Adrenal gland (tissue), 12 donors: ENCODE data around the gene CRYBG2. TPM values are rescaled to one million over a fixed set of nuclear protein-coding genes. Genes with fewer than 3 reads are reported as not detected.

Experiments used
- DNase-seq, 7 donors: peaks; one replicate each; pipeline ENCODE4 v3.0.0-alpha.2; 2019 to 2020
- H3K27ac ChIP-seq, 5 donors: fragments of 200-600 bp; sonication (generic) in 4 of 5; 1 replicate in 3 of 5; 2 replicates in 2 of 5; pipeline versions ENCODE4 v1.5.1 to v1.8.0; 2016 to 2020; ENCODE audit warnings: mild to moderate bottlenecking in 1 of 5
- H3K27me3 ChIP-seq: fragments of 200-600 bp; 2 replicates; pipeline ENCODE4 v1.8.0; 2021
- H3K36me3 ChIP-seq, 2 donors: fragments of 200-600 bp; replicated peaks in 1 of 2; 1 replicate in 1 of 2; 2 replicates in 1 of 2; pipeline versions ENCODE4 v1.5.1 to v1.8.0; 2018 to 2022
- H3K4me1 ChIP-seq, 2 donors: fragments of 200-600 bp; replicated peaks in 1 of 2; 1 replicate in 1 of 2; 2 replicates in 1 of 2; pipeline versions ENCODE4 v1.5.1 to v1.8.0; 2018 to 2021
- H3K4me3 ChIP-seq, 4 donors: fragments of 200-600 bp; sonication (generic) in 3 of 4; one replicate each; pipeline ENCODE4 v1.5.1; 2016 to 2018
- H3K9me3 ChIP-seq, 3 donors: fragments of 200-600 bp; sonication (generic) in 1 of 3; replicated peaks in 1 of 3; 1 replicate in 2 of 3; 2 replicates in 1 of 3; pipeline versions ENCODE4 v1.5.1 to v1.8.0; 2016 to 2021
- POLR2A ChIP-seq, 2 donors: fragments of 450-650 bp; IDR thresholded peaks; one replicate each; pipeline ENCODE4 v1.6.1; 2017; ENCODE audit warnings: antibody characterized with exemption in 2 of 2, mild to moderate bottlenecking in 2 of 2, moderate library complexity in 1 of 2
- WGBS, 4 donors: extraction: QIAGEN DNeasy Blood & Tissue Kit in 2 of 4; methylation state at CpG; one replicate each; pipeline versions ENCODE4 v1.1.5 to v1.1.7; 2013 to 2017; 5-methylcytosine and 5-hydroxymethylcytosine counted together
- intact Hi-C, 2 donors: fragments of 100-400 bp; cut with DNase I; formaldehyde crosslinking; loops; one replicate each; pipeline versions ENCODE4 v1.14.1 to v1.15.0; 2022 to 2023
- polyA plus RNA-seq, 3 donors: library from polyadenylated mRNA; stranded (reverse); fragments of 200-250 nt in 2 of 3; fragments of 350-450 nt in 1 of 3; fragmentation: Illumina TruSeq in 1 of 3; extraction: RNeasy Lipid Tissue Mini Kit (QIAGEN cat#74804) in 1 of 3; gene quantifications; one replicate each; pipeline ENCODE4 v1.2.3, GENCODE V29; 2013 to 2014
- total RNA-seq, 9 donors: library from RNA; depleted of rRNA in 4 of 9; stranded (reverse); fragments of >200 nt in 4 of 9; fragments of 120-200 nt in 1 of 9; fragmentation: NEBNext Ultra II Directional in 1 of 9; extraction: Animal tissue kit (Norgen Biotek cat#: 25700) in 1 of 9; gene quantifications; one replicate each; pipeline versions ENCODE4 v1.1.0 to v1.2.4, GENCODE V29; 2013 to 2023
- TF ChIP-seq, protein P1 (sequence below), 6 experiments: fragments of 450-650 bp in 4 of 6; fragments of 200-600 bp in 2 of 6; sonication (generic) in 1 of 6; IDR thresholded peaks; 1 replicate in 5 of 6; 2 replicates in 1 of 6; pipeline versions ENCODE4 v1.5.1 to v1.8.0; 2016 to 2021; ENCODE audit warnings: antibody characterized with exemption in 6 of 6, mild to moderate bottlenecking in 2 of 6, moderate library complexity in 1 of 6
- donor health status: healthy with polysubstance abuse.
- donor health status: Bipolar disorder and iron deficiency.
- donor health status: DM: yes; HTN: yes; CAD: no.
- donor health status: DM: no; HTN: no; CAD: no.
- donor health status: DM: no; HTN: no; CAD: no.
- donor health status: DM: yes; HTN: yes; CAD: no.

The CRYBG2 gene
- total and polyA plus RNA-seq, 12 donors: 0.17 to 0.48 (median 0.20) TPM; not detected in 9

DNA sequence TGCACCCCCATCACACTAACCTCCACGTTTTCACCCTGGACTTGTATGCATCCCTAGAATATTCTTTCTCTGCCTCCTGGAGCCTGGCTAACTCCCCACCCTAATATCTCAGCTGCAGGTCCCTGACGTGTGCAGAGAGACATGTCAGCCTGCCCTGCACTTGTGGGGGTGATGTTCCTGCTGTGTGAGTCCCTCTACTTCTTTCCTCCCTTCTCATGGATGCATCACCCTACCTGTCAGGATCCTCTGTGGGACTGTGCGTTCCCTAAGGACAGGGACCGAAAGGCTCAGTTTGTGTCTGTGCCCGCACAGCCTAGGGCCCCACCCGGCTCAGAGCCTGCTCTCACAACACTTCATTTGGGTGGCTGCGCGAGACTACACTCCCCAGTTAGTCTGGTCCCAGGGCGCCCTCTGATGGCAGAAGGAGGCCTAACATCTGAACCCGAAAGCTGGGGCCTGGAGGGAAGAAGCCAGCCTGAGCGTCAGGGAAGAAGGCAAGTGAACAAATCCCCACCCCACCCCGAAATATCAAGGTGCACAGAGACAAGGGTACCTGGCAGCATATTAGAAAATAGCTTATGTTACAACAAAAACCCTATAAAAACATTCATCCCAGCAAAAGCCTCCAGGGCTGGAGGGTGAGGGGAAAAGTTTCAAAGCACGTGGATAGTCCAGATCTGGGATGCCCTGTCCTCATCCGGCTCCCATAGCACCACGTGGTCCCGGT lies 32.5 kb downstream of the CRYBG2 start:
- WGBS, 4 donors: 10 to 14% (median 13%) methylated on average over 10 to 16 of the region's 16 CpGs
- H3K27ac ChIP-seq: no peak overlapping the region
- H3K27me3 ChIP-seq: no peaks in the 10 kb centered on the region
- no peak overlapping the region for H3K4me3 ChIP-seq
- intact Hi-C loops: loop anchor here (2.0 to 5.0 kb wide), 3 partner anchors 39 to 154 kb away; partner anchors contain the start of genes C1orf232 (in 1 of the 2), SH3BGRL3 (in 1 of the 2) and ZNF593 (in 1 of the 2)
- DNase-seq: peak; percentile 88 to 95 (median 92)
- TF ChIP-seq POLR2A (IDR thresholded peaks at IDR 0.05): no peak
- TF ChIP-seq, protein P1, sequence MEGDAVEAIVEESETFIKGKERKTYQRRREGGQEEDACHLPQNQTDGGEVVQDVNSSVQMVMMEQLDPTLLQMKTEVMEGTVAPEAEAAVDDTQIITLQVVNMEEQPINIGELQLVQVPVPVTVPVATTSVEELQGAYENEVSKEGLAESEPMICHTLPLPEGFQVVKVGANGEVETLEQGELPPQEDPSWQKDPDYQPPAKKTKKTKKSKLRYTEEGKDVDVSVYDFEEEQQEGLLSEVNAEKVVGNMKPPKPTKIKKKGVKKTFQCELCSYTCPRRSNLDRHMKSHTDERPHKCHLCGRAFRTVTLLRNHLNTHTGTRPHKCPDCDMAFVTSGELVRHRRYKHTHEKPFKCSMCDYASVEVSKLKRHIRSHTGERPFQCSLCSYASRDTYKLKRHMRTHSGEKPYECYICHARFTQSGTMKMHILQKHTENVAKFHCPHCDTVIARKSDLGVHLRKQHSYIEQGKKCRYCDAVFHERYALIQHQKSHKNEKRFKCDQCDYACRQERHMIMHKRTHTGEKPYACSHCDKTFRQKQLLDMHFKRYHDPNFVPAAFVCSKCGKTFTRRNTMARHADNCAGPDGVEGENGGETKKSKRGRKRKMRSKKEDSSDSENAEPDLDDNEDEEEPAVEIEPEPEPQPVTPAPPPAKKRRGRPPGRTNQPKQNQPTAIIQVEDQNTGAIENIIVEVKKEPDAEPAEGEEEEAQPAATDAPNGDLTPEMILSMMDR (IDR thresholded peaks at IDR 0.05): peak; percentile 74 to 96 (median 90)
- H3K4me1 ChIP-seq: no peaks in the 10 kb centered on the region
- H3K9me3 ChIP-seq: no peaks in the 10 kb centered on the region
- H3K36me3 ChIP-seq: no peaks in the 10 kb centered on the region

- no peaks in the 10 kb centered on the region for H3K9me3 ChIP-seq
- TF ChIP-seq, protein P1 (IDR thresholded peaks at IDR 0.05): no peak
- no peak for TF ChIP-seq POLR2A (IDR thresholded peaks at IDR 0.05)
- no peaks in the 10 kb centered on the region for H3K4me1 ChIP-seq
- 46 to 61% (median 58%) methylated on average over 2 of the region's 2 CpGs; no CpG with 5 or more reads in 1 of the 4 donors for WGBS, 4 donors
- H3K36me3 ChIP-seq: no peaks in the 10 kb centered on the region
- H3K27ac ChIP-seq: no peak overlapping the region
- DNase-seq: no peak
- intact Hi-C loops: loop anchor here (2.0 to 5.0 kb wide), 3 partner anchors 39 to 154 kb away; partner anchors contain the start of genes C1orf232 (in 1 of the 2), SH3BGRL3 (in 1 of the 2) and ZNF593 (in 1 of the 2)
- no peak overlapping the region for H3K4me3 ChIP-seq
- H3K27me3 ChIP-seq: no peaks in the 10 kb centered on the region
Measured at GRCh38 chr1:26320896-26321295, 33.0 kb downstream of the CRYBG2 start.

GRCh38 chr1:26318338-26319064 lies 35.4 kb downstream of the CRYBG2 start:
- H3K4me3 ChIP-seq: no peak overlapping the region
- H3K9me3 ChIP-seq: no peaks in the 10 kb centered on the region
- no peaks in the 10 kb centered on the region for H3K36me3 ChIP-seq
- intact Hi-C loops: no loop called here
- DNase-seq: peak in 4 of 7 donors; percentile 34 to 43 (median 40)
- WGBS, 4 donors: 68 to 78% (median 71%) methylated on average over 8 to 9 of the region's 9 CpGs
- no peaks in the 10 kb centered on the region for H3K27me3 ChIP-seq
- H3K4me1 ChIP-seq: no peaks in the 10 kb centered on the region
- TF ChIP-seq POLR2A (IDR thresholded peaks at IDR 0.05): no peak
- TF ChIP-seq, protein P1 (IDR thresholded peaks at IDR 0.05): no peak
- peak overlapping the region in 1 of 5 donors; percentile 6 for H3K27ac ChIP-seq

GRCh38 chr1:26317612-26318337 lies 36.2 kb downstream of the CRYBG2 start, which contains the start of gene CD52:
TSS of gene CD52 (plus strand) at chr1:26317958. CDS start at chr1:26318018, 60 bp downstream.
- H3K4me3 ChIP-seq: no peak within 1 kb of the TSS

More at GRCh38 chr1:26317612-26318337, 36.2 kb downstream of the CRYBG2 start, which contains the start of gene CD52:
- no peaks in the 10 kb centered on the region for H3K27me3 ChIP-seq
- H3K9me3 ChIP-seq: no peaks in the 10 kb centered on the region
- intact Hi-C loops: no loop called here
- DNase-seq: no peak
- 69 to 71% (median 70%) methylated on average over 12 of the region's 12 CpGs for WGBS, 4 donors
- H3K27ac ChIP-seq: peak within 1 kb of the TSS in 1 of 5 donors; percentile 6
- TF ChIP-seq POLR2A (IDR thresholded peaks at IDR 0.05): no peak
- TF ChIP-seq, protein P1 (IDR thresholded peaks at IDR 0.05): no peak
- no peaks in the 10 kb centered on the region for H3K4me1 ChIP-seq
- H3K36me3 ChIP-seq: no peaks in the 10 kb centered on the region
